ENCODE data around the gene GRID1.

Gene GRID1

GRCh38 chr10:86263209-86263608 lies 103.4 kb downstream of the GRID1 start:
- no peaks in the 10 kb centered on the region for H3K27me3 ChIP-seq (ENCODE audit: insufficient read depth, low read length, poor library complexity)
- no peak overlapping the region for H2AK5ac ChIP-seq (ENCODE audit: low read length)
- no peak overlapping the region for H4K8ac ChIP-seq (ENCODE audit: low read depth, low read length)
- no peak overlapping the region for H3K23ac ChIP-seq (ENCODE audit: low read length)
- no peak for DNase-seq
- H3K4me2 ChIP-seq (ENCODE audit: low read length) = no peak overlapping the region
- no peak overlapping the region for H3K4ac ChIP-seq (ENCODE audit: low read depth, low read length)
- no peak overlapping the region for H3K18ac ChIP-seq (ENCODE audit: low read length)
- H3K56ac ChIP-seq (ENCODE audit: low read length) = peak overlapping the region; percentile 20
- H3K79me2 ChIP-seq (ENCODE audit: control insufficient read depth, insufficient read depth, low read length) = no peaks in the 10 kb centered on the region
- no peak overlapping the region for H2BK120ac ChIP-seq (ENCODE audit: low read depth, low read length)
- no peak overlapping the region for H2BK15ac ChIP-seq (replicated peaks; ENCODE audit: low read depth)
- no peaks in the 10 kb centered on the region for H3K79me1 ChIP-seq (ENCODE audit: low read length)
- no peak overlapping the region for H2BK5ac ChIP-seq (ENCODE audit: low read length)
- no CpG with 5 or more reads among the region's 27 CpGs for WGBS (ENCODE audit: extremely low coverage, insufficient coverage, low lambda C conversion rate)
- H3K9ac ChIP-seq (ENCODE audit: low read length) = no peak overlapping the region
- H4K5ac ChIP-seq (ENCODE audit: low read length) = no peak overlapping the region
- no peak overlapping the region for H3K27ac ChIP-seq (ENCODE audit: low read depth, low read length)
- no peaks in the 10 kb centered on the region for H3K4me1 ChIP-seq (ENCODE audit: control insufficient read depth, low read depth, low read length)
- H3K36me3 ChIP-seq (ENCODE audit: control insufficient read depth, insufficient read depth, low read length) = no peaks in the 10 kb centered on the region
- no peak overlapping the region for H3K4me3 ChIP-seq (ENCODE audit: low read length)

- Histone ChIP-seq H3K56ac (ENCODE audit: low read length) (peak overlapping the region; percentile 20), H2AK5ac (ENCODE audit: low read length) (no peak overlapping the region), H2BK5ac (ENCODE audit: low read length) (no peak overlapping the region), H3K36me3 (ENCODE audit: control insufficient read depth, insufficient read depth, low read length) (no peaks in the 10 kb centered on the region), H3K4ac (ENCODE audit: low read depth, low read length) (no peak overlapping the region), H3K18ac (ENCODE audit: low read length) (no peak overlapping the region), H3K23ac (ENCODE audit: low read length) (no peak overlapping the region), H3K27ac (ENCODE audit: low read depth, low read length) (no peak overlapping the region), H3K79me1 (ENCODE audit: low read length) (no peaks in the 10 kb centered on the region), H4K5ac (ENCODE audit: low read length) (no peak overlapping the region), H4K8ac (ENCODE audit: low read depth, low read length) (no peak overlapping the region), H3K4me3 (ENCODE audit: low read length) (no peak overlapping the region), H2BK120ac (ENCODE audit: low read depth, low read length) (no peak overlapping the region), H3K27me3 (ENCODE audit: insufficient read depth, low read length, poor library complexity) (no peaks in the 10 kb centered on the region), H3K79me2 (ENCODE audit: control insufficient read depth, insufficient read depth, low read length) (no peaks in the 10 kb centered on the region), H3K4me2 (ENCODE audit: low read length) (no peak overlapping the region), H2BK15ac (replicated peaks; ENCODE audit: low read depth) (no peak overlapping the region), H3K9ac (ENCODE audit: low read length) (no peak overlapping the region), H3K4me1 (ENCODE audit: control insufficient read depth, low read depth, low read length) (no peaks in the 10 kb centered on the region)
- no CpG with 5 or more reads among the region's 29 CpGs for WGBS (ENCODE audit: extremely low coverage, insufficient coverage, low lambda C conversion rate)
- no peak for DNase-seq
These were observed 103.9 kb downstream of the GRID1 start for GRCh38 chr10:86262688-86263181.

- Histone ChIP-seq H3K4me1 (ENCODE audit: control insufficient read depth, low read depth, low read length) (no peaks in the 10 kb centered on the region), H3K79me2 (ENCODE audit: control insufficient read depth, insufficient read depth, low read length) (no peaks in the 10 kb centered on the region), H3K4me2 (ENCODE audit: low read length) (no peak overlapping the region), H3K56ac (ENCODE audit: low read length) (no peak overlapping the region), H3K23ac (ENCODE audit: low read length) (no peak overlapping the region), H3K9ac (ENCODE audit: low read length) (no peak overlapping the region), H2AK5ac (ENCODE audit: low read length) (no peak overlapping the region), H3K79me1 (ENCODE audit: low read length) (no peaks in the 10 kb centered on the region), H4K8ac (ENCODE audit: low read depth, low read length) (no peak overlapping the region), H3K27me3 (ENCODE audit: insufficient read depth, low read length, poor library complexity) (no peaks in the 10 kb centered on the region), H2BK15ac (replicated peaks; ENCODE audit: low read depth) (no peak overlapping the region), H3K4me3 (ENCODE audit: low read length) (no peak overlapping the region), H3K27ac (ENCODE audit: low read depth, low read length) (no peak overlapping the region), H3K36me3 (ENCODE audit: control insufficient read depth, insufficient read depth, low read length) (no peaks in the 10 kb centered on the region), H3K4ac (ENCODE audit: low read depth, low read length) (no peak overlapping the region), H4K5ac (ENCODE audit: low read length) (no peak overlapping the region), H2BK5ac (ENCODE audit: low read length) (no peak overlapping the region), H2BK120ac (ENCODE audit: low read depth, low read length) (no peak overlapping the region), H3K18ac (ENCODE audit: low read length) (no peak overlapping the region)
- DNase-seq = peak; percentile 83
- no CpG with 5 or more reads among the region's 14 CpGs for WGBS (ENCODE audit: extremely low coverage, insufficient coverage, low lambda C conversion rate)
These were observed 104.5 kb downstream of the GRID1 start for GRCh38 chr10:86261941-86262687.

- no peak overlapping the region for H3K23ac ChIP-seq (ENCODE audit: low read length)
- H3K27me3 ChIP-seq (ENCODE audit: insufficient read depth, low read length, poor library complexity) = no peaks in the 10 kb centered on the region
- H2BK120ac ChIP-seq (ENCODE audit: low read depth, low read length) = no peak overlapping the region
- H3K4me2 ChIP-seq (ENCODE audit: low read length) = no peak overlapping the region
- no peak overlapping the region for H3K4me3 ChIP-seq (ENCODE audit: low read length)
- no peak overlapping the region for H3K56ac ChIP-seq (ENCODE audit: low read length)
- H3K27ac ChIP-seq (ENCODE audit: low read depth, low read length) = no peak overlapping the region
- H3K4ac ChIP-seq (ENCODE audit: low read depth, low read length) = no peak overlapping the region
- H3K18ac ChIP-seq (ENCODE audit: low read length) = no peak overlapping the region
- H3K9ac ChIP-seq (ENCODE audit: low read length) = no peak overlapping the region
- H2BK5ac ChIP-seq (ENCODE audit: low read length) = no peak overlapping the region
- WGBS (ENCODE audit: extremely low coverage, insufficient coverage, low lambda C conversion rate) = no CpG with 5 or more reads among the region's 5 CpGs
- H4K8ac ChIP-seq (ENCODE audit: low read depth, low read length) = no peak overlapping the region
- no peaks in the 10 kb centered on the region for H3K79me1 ChIP-seq (ENCODE audit: low read length)
- DNase-seq = no peak
- no peak overlapping the region for H2AK5ac ChIP-seq (ENCODE audit: low read length)
- H3K79me2 ChIP-seq (ENCODE audit: control insufficient read depth, insufficient read depth, low read length) = no peaks in the 10 kb centered on the region
- no peaks in the 10 kb centered on the region for H3K4me1 ChIP-seq (ENCODE audit: control insufficient read depth, low read depth, low read length)
- no peak overlapping the region for H4K5ac ChIP-seq (ENCODE audit: low read length)
- H3K36me3 ChIP-seq (ENCODE audit: control insufficient read depth, insufficient read depth, low read length) = no peaks in the 10 kb centered on the region
- no peak overlapping the region for H2BK15ac ChIP-seq (replicated peaks; ENCODE audit: low read depth)
These were observed 105.1 kb downstream of the GRID1 start for GRCh38 chr10:86261470-86261869.

- H2BK5ac ChIP-seq (ENCODE audit: low read length) = no peak overlapping the region
- H2BK15ac ChIP-seq (replicated peaks; ENCODE audit: low read depth) = no peak overlapping the region
- no peaks in the 10 kb centered on the region for H3K36me3 ChIP-seq (ENCODE audit: control insufficient read depth, insufficient read depth, low read length)
- H3K4me3 ChIP-seq (ENCODE audit: low read length) = no peak overlapping the region
- no peak overlapping the region for H3K56ac ChIP-seq (ENCODE audit: low read length)
- H3K23ac ChIP-seq (ENCODE audit: low read length) = no peak overlapping the region
- H3K4ac ChIP-seq (ENCODE audit: low read depth, low read length) = no peak overlapping the region
- peak; percentile 29 for DNase-seq
- H3K79me2 ChIP-seq (ENCODE audit: control insufficient read depth, insufficient read depth, low read length) = no peaks in the 10 kb centered on the region
- no peak overlapping the region for H3K18ac ChIP-seq (ENCODE audit: low read length)
- H3K4me2 ChIP-seq (ENCODE audit: low read length) = no peak overlapping the region
- no peak overlapping the region for H4K8ac ChIP-seq (ENCODE audit: low read depth, low read length)
- H2AK5ac ChIP-seq (ENCODE audit: low read length) = no peak overlapping the region
- H3K79me1 ChIP-seq (ENCODE audit: low read length) = no peaks in the 10 kb centered on the region
- H3K27me3 ChIP-seq (ENCODE audit: insufficient read depth, low read length, poor library complexity) = no peaks in the 10 kb centered on the region
- no peaks in the 10 kb centered on the region for H3K4me1 ChIP-seq (ENCODE audit: control insufficient read depth, low read depth, low read length)
- H3K27ac ChIP-seq (ENCODE audit: low read depth, low read length) = no peak overlapping the region
- no peak overlapping the region for H3K9ac ChIP-seq (ENCODE audit: low read length)
- H2BK120ac ChIP-seq (ENCODE audit: low read depth, low read length) = no peak overlapping the region
- H4K5ac ChIP-seq (ENCODE audit: low read length) = no peak overlapping the region
- no CpG with 5 or more reads among the region's 6 CpGs for WGBS (ENCODE audit: extremely low coverage, insufficient coverage, low lambda C conversion rate)
These were observed 106.0 kb downstream of the GRID1 start for GRCh38 chr10:86260564-86260963.
